Measurements from ENCODE around the gene LHFPL3. TPM values are rescaled to one million over a fixed set of nuclear protein-coding genes. Genes with fewer than 3 reads are reported as not detected.

The LHFPL3 gene
- total and polyA plus RNA-seq, 5 donors from 2014 or later: not detected

DNA sequence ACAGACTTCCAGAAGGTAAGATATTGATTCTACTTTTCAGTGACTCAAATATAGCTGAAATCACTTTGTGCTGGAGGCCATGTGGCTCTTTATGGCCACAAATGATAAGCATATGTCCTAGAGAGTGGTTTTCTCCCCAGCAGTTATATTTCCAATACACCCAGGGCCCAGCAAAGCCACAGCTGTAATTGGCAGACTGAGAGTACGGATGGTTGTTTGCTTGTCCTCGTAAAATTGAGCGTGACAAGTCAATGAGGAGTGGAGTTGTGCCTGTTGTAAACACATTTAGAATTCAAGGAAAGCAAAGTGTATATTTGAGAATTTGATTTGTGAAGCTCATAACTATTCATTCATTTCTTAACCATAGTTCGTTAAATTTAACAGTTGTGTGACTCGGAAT, 201.8 kb downstream of the LHFPL3 start:
- Mint-ChIP-seq H3K4me3 (no peak overlapping the region), H3K27ac (no peak overlapping the region), H3K27me3 (no peaks in the 10 kb centered on the region), H3K36me3 (no peaks in the 10 kb centered on the region), H3K9me3 (peaks cover 0 to 1% (median 0%) of the 10 kb centered on the region in 7 donors), H3K4me1 (no peaks in the 10 kb centered on the region)
- ATAC-seq (ENCODE audit: low read depth in 2 of 2): no peak
- no peaks in the 10 kb centered on the region for H3K27me3 ChIP-seq (ENCODE audit: control insufficient read depth, insufficient read depth, low read length)
- no peak for DNase-seq
- no peaks in the 10 kb centered on the region for H3K4me1 ChIP-seq (ENCODE audit: control insufficient read depth, insufficient read depth, low read length, poor library complexity, severe bottlenecking)
- no peak overlapping the region for H3K4me3 ChIP-seq (ENCODE audit: low read depth, low read length)
- no peak overlapping the region for H3K27ac ChIP-seq (ENCODE audit: insufficient read depth, low read length, poor library complexity, severe bottlenecking)
- no peaks in the 10 kb centered on the region for H3K9me3 ChIP-seq (ENCODE audit: control insufficient read depth in 2 of 2, low read length in 2 of 2)
- no peaks in the 10 kb centered on the region for H3K36me3 ChIP-seq (ENCODE audit: control insufficient read depth, insufficient read depth, low read length)

DNA sequence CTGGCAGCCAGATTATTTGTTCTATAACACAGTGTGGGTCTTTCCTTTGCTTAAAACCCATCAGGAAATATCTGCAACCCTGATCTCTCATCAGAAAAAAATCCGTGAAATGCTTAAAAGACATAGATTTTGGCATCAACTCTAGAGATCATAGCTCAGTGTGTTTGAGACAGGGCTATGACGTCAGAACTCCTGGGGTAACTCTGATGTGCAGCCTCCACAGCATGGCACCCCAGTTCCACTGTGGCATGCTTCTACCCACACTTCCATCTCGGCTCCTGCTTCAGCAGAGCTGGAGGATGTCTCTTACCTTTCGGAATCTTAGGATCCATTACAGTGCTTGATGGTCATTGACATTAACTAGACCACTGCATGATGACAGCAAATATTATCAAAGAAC, 205.7 kb downstream of the LHFPL3 start:
- H3K9me3 ChIP-seq (ENCODE audit: control insufficient read depth in 2 of 2, low read length in 2 of 2): no peaks in the 10 kb centered on the region
- Mint-ChIP-seq H3K4me1 (no peaks in the 10 kb centered on the region), H3K27me3 (no peaks in the 10 kb centered on the region), H3K27ac (no peak overlapping the region), H3K36me3 (no peaks in the 10 kb centered on the region), H3K4me3 (no peak overlapping the region), H3K9me3 (peaks cover 0 to 2% (median 0%) of the 10 kb centered on the region in 7 donors)
- peaks cover 1% of the 10 kb centered on the region for H3K27me3 ChIP-seq (ENCODE audit: control insufficient read depth, insufficient read depth, low read length)
- no peak overlapping the region for H3K27ac ChIP-seq (ENCODE audit: insufficient read depth, low read length, poor library complexity, severe bottlenecking)
- H3K4me1 ChIP-seq (ENCODE audit: control insufficient read depth, insufficient read depth, low read length, poor library complexity, severe bottlenecking): no peaks in the 10 kb centered on the region
- H3K4me3 ChIP-seq (ENCODE audit: low read depth, low read length): no peak overlapping the region
- no peaks in the 10 kb centered on the region for H3K36me3 ChIP-seq (ENCODE audit: control insufficient read depth, insufficient read depth, low read length)
- DNase-seq (no peak), ATAC-seq (ENCODE audit: low read depth in 2 of 2) (no peak)

DNA sequence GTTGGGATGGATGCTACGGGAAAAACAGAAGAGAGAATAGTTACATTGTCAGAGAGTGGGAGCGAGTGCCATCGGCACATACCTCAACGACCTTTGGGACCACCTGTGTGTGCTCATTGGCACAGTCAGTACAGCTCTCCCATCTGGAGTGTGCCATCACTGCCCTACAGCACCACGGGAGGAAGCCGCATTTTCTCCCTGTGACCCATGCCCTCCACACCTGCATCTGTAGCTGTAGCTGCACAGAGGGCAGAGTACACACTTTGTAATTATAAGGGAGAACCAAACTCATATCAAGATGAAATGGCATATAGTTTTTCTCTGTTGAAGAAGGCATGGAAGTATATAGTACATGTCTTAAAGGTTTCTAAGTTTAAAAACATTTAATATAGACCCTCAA, 207.4 kb downstream of the LHFPL3 start:
- Histone ChIP-seq H3K4me3 (ENCODE audit: low read depth, low read length) (no peak overlapping the region), H3K4me1 (ENCODE audit: control insufficient read depth, insufficient read depth, low read length, poor library complexity, severe bottlenecking) (no peaks in the 10 kb centered on the region), H3K36me3 (ENCODE audit: control insufficient read depth, insufficient read depth, low read length) (no peaks in the 10 kb centered on the region), H3K27me3 (ENCODE audit: control insufficient read depth, insufficient read depth, low read length) (peaks cover 1% of the 10 kb centered on the region), H3K27ac (ENCODE audit: insufficient read depth, low read length, poor library complexity, severe bottlenecking) (no peak overlapping the region), H3K9me3 (ENCODE audit: control insufficient read depth in 2 of 2, low read length in 2 of 2) (no peaks in the 10 kb centered on the region)
- Mint-ChIP-seq H3K4me1 (no peaks in the 10 kb centered on the region), H3K4me3 (no peak overlapping the region), H3K27me3 (no peaks in the 10 kb centered on the region), H3K36me3 (no peaks in the 10 kb centered on the region), H3K9me3 (peaks cover 0 to 4% (median 0%) of the 10 kb centered on the region in 7 donors), H3K27ac (no peak overlapping the region)
- no peak for DNase-seq
- ATAC-seq (ENCODE audit: low read depth in 2 of 2): no peak

DNA sequence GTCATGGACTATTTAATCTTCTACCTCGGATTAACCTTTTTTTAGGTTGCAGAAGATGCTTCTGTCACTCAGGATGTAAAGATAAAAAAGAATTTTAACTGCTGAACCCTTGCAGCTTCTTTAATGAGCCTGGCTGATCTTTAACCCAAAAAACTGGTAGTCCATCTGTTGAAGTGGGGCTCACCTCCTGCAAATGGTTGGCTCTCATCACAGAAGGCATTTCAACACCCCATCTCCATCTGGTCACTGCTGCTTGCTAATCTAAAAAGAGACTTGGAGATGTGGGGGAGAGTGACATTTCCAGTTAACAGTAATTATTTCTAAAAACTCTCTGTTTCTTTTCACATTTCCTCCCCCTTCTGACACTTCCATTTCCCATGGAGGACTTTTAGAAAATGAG, 208.6 kb downstream of the LHFPL3 start:
- Mint-ChIP-seq H3K27ac (no peak overlapping the region), H3K36me3 (no peaks in the 10 kb centered on the region), H3K4me1 (no peaks in the 10 kb centered on the region), H3K9me3 (peaks cover 0 to 4% (median 0%) of the 10 kb centered on the region in 7 donors), H3K27me3 (no peaks in the 10 kb centered on the region), H3K4me3 (no peak overlapping the region)
- Histone ChIP-seq H3K4me1 (ENCODE audit: control insufficient read depth, insufficient read depth, low read length, poor library complexity, severe bottlenecking) (no peaks in the 10 kb centered on the region), H3K27me3 (ENCODE audit: control insufficient read depth, insufficient read depth, low read length) (peaks cover 1% of the 10 kb centered on the region), H3K4me3 (ENCODE audit: low read depth, low read length) (no peak overlapping the region), H3K36me3 (ENCODE audit: control insufficient read depth, insufficient read depth, low read length) (no peaks in the 10 kb centered on the region), H3K27ac (ENCODE audit: insufficient read depth, low read length, poor library complexity, severe bottlenecking) (no peak overlapping the region), H3K9me3 (ENCODE audit: control insufficient read depth in 2 of 2, low read length in 2 of 2) (no peaks in the 10 kb centered on the region)
- DNase-seq (no peak), ATAC-seq (ENCODE audit: low read depth in 2 of 2) (no peak)

DNA sequence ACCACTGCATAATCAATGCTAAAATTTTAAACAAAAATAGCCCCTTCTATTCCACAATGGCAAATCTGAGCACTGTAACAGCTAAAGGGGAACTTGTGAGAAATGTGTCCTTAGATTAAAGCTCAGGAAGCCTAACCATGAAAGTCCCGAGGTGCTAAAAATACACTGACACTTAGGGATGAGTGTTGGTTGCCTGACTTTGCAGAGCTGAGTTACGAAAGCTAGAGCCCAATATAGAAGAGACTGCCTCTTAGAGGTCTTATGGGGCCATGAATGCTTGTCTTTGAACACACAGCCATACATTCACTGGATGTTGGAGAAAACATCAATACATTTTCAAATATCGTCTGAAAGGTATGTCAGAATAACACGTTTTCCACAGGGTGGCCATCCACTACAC, 209.7 kb downstream of the LHFPL3 start:
- H3K4me3 ChIP-seq (ENCODE audit: low read depth, low read length): no peak overlapping the region
- no peak overlapping the region for H3K27ac Mint-ChIP-seq
- no peak for ATAC-seq (ENCODE audit: low read depth in 2 of 2)

GRCh38 chr7:104541897-104542296, 213.5 kb downstream of the LHFPL3 start:
- Histone ChIP-seq H3K36me3 (ENCODE audit: control insufficient read depth, insufficient read depth, low read length) (no peaks in the 10 kb centered on the region), H3K4me1 (ENCODE audit: control insufficient read depth, insufficient read depth, low read length, poor library complexity, severe bottlenecking) (no peaks in the 10 kb centered on the region), H3K27me3 (ENCODE audit: control insufficient read depth, insufficient read depth, low read length) (peaks cover 1% of the 10 kb centered on the region), H3K27ac (ENCODE audit: insufficient read depth, low read length, poor library complexity, severe bottlenecking) (no peak overlapping the region), H3K9me3 (ENCODE audit: control insufficient read depth in 2 of 2, low read length in 2 of 2) (no peaks in the 10 kb centered on the region), H3K4me3 (ENCODE audit: low read depth, low read length) (no peak overlapping the region)
- no peak overlapping the region for H3K4me3 Mint-ChIP-seq
- H3K27ac Mint-ChIP-seq: no peak overlapping the region
- H3K4me1 Mint-ChIP-seq: no peaks in the 10 kb centered on the region
- no peaks in the 10 kb centered on the region for H3K27me3 Mint-ChIP-seq
- ATAC-seq (ENCODE audit: low read depth in 2 of 2) (no peak), DNase-seq (no peak)
- peaks cover 0 to 7% (median 0%) of the 10 kb centered on the region in 7 donors for H3K9me3 Mint-ChIP-seq
- H3K36me3 Mint-ChIP-seq: no peaks in the 10 kb centered on the region

More for the DNA sequence above, 209.7 kb downstream of the LHFPL3 start:
- no peaks in the 10 kb centered on the region for H3K4me1 Mint-ChIP-seq
- H3K27ac ChIP-seq (ENCODE audit: insufficient read depth, low read length, poor library complexity, severe bottlenecking): no peak overlapping the region
- no peak for DNase-seq
- H3K9me3 Mint-ChIP-seq: peaks cover 0 to 4% (median 0%) of the 10 kb centered on the region in 7 donors
- no peaks in the 10 kb centered on the region for H3K36me3 Mint-ChIP-seq
- H3K4me1 ChIP-seq (ENCODE audit: control insufficient read depth, insufficient read depth, low read length, poor library complexity, severe bottlenecking): no peaks in the 10 kb centered on the region
- H3K4me3 Mint-ChIP-seq: no peak overlapping the region
- peaks cover 1% of the 10 kb centered on the region for H3K27me3 ChIP-seq (ENCODE audit: control insufficient read depth, insufficient read depth, low read length)
- no peaks in the 10 kb centered on the region for H3K36me3 ChIP-seq (ENCODE audit: control insufficient read depth, insufficient read depth, low read length)
- H3K27me3 Mint-ChIP-seq: no peaks in the 10 kb centered on the region
- no peaks in the 10 kb centered on the region for H3K9me3 ChIP-seq (ENCODE audit: control insufficient read depth in 2 of 2, low read length in 2 of 2)

- no peak overlapping the region for H3K4me3 ChIP-seq (ENCODE audit: low read depth, low read length)
- H3K27me3 ChIP-seq (ENCODE audit: control insufficient read depth, insufficient read depth, low read length): no peaks in the 10 kb centered on the region
- no peaks in the 10 kb centered on the region for H3K4me1 Mint-ChIP-seq
- H3K4me1 ChIP-seq (ENCODE audit: control insufficient read depth, insufficient read depth, low read length, poor library complexity, severe bottlenecking): no peaks in the 10 kb centered on the region
- H3K9me3 Mint-ChIP-seq: peaks cover 0 to 4% (median 2%) of the 10 kb centered on the region in 7 donors
- no peak for DNase-seq
- no peak overlapping the region for H3K4me3 Mint-ChIP-seq
- H3K9me3 ChIP-seq (ENCODE audit: control insufficient read depth in 2 of 2, low read length in 2 of 2): no peaks in the 10 kb centered on the region
- no peak overlapping the region for H3K27ac ChIP-seq (ENCODE audit: insufficient read depth, low read length, poor library complexity, severe bottlenecking)
- H3K27me3 Mint-ChIP-seq: no peaks in the 10 kb centered on the region
- no peak overlapping the region for H3K27ac Mint-ChIP-seq
- ATAC-seq (ENCODE audit: low read depth in 2 of 2): no peak
- H3K36me3 Mint-ChIP-seq: no peaks in the 10 kb centered on the region
- H3K36me3 ChIP-seq (ENCODE audit: control insufficient read depth, insufficient read depth, low read length): no peaks in the 10 kb centered on the region
These were observed 220.5 kb downstream of the LHFPL3 start for GRCh38 chr7:104548861-104549260.

DNA sequence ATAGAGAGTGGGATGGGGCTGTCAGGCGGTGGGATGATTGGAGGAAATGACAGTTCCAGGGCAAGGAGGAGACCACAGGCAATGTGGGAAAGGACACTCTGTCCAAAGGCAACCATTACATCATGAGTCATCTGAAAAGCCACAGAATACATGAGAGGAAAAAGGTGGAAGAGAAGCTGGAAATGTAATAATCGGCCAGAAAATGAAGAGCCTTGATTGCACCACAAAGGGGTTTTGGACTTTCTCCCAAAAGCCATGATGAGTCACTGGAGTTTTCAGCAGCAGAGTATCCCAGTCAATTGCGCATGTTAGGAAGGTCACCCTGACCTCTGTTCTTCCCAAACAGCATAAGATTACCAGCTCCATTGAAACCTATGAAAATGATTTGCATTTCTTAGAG, 222.0 kb downstream of the LHFPL3 start:
- DNase-seq (no peak), ATAC-seq (ENCODE audit: low read depth in 2 of 2) (no peak)
- Mint-ChIP-seq H3K36me3 (no peaks in the 10 kb centered on the region), H3K4me1 (no peaks in the 10 kb centered on the region), H3K27me3 (no peaks in the 10 kb centered on the region), H3K9me3 (peaks cover 0 to 4% (median 3%) of the 10 kb centered on the region in 7 donors), H3K4me3 (no peak overlapping the region), H3K27ac (no peak overlapping the region)
- H3K4me1 ChIP-seq (ENCODE audit: control insufficient read depth, insufficient read depth, low read length, poor library complexity, severe bottlenecking): no peaks in the 10 kb centered on the region
- H3K4me3 ChIP-seq (ENCODE audit: low read depth, low read length): no peak overlapping the region
- H3K27ac ChIP-seq (ENCODE audit: insufficient read depth, low read length, poor library complexity, severe bottlenecking): no peak overlapping the region
- H3K36me3 ChIP-seq (ENCODE audit: control insufficient read depth, insufficient read depth, low read length): no peaks in the 10 kb centered on the region
- H3K27me3 ChIP-seq (ENCODE audit: control insufficient read depth, insufficient read depth, low read length): no peaks in the 10 kb centered on the region
- no peaks in the 10 kb centered on the region for H3K9me3 ChIP-seq (ENCODE audit: control insufficient read depth in 2 of 2, low read length in 2 of 2)

All from CD4-positive, CD25-positive, alpha-beta regulatory T cell (primary cell).